ENCODE measurements around the gene CFTR. TPM values are rescaled to one million over a fixed set of nuclear protein-coding genes. Genes with fewer than 3 reads are reported as not detected.

Gene CFTR
- polyA plus RNA-seq, result 10 to 100 TPM; 23.5 to 51.0 (median 26.5) TPM
- long read RNA-seq, donor 1, partial matches to known transcripts, result 0 of 2 reads
- long read RNA-seq, donor 1, other reads (novel, unspliced or antisense), result 0 of 2 reads
- long read RNA-seq, donor 2, result 0 reads
- long read RNA-seq, donor 3, partial matches to known transcripts, result 24 of 26 reads
- long read RNA-seq, donor 3, other reads (novel, unspliced or antisense), result 0 of 26 reads
- long read RNA-seq, donor 4, result 0 reads
- long read RNA-seq, donor 5, partial matches to known transcripts, result 0 of 1 reads
- long read RNA-seq, donor 5, other reads (novel, unspliced or antisense), result 0 of 1 reads
- long read RNA-seq, donor 6, full-length matches to known transcripts, result 2 of 14 reads
- long read RNA-seq, donor 6, partial matches to known transcripts, result 12 of 14 reads
- long read RNA-seq, donor 6, other reads (novel, unspliced or antisense), result 0 of 14 reads
- long read RNA-seq, donor 7, result 0 reads
- long read RNA-seq, donor 8, result 0 reads
- long read RNA-seq, donor 9, result 0 reads
- long read RNA-seq, donor 10, full-length matches to known transcripts, result 2 of 20 reads
- long read RNA-seq, donor 10, partial matches to known transcripts, result 18 of 20 reads
- long read RNA-seq, donor 10, other reads (novel, unspliced or antisense), result 0 of 20 reads

DNA sequence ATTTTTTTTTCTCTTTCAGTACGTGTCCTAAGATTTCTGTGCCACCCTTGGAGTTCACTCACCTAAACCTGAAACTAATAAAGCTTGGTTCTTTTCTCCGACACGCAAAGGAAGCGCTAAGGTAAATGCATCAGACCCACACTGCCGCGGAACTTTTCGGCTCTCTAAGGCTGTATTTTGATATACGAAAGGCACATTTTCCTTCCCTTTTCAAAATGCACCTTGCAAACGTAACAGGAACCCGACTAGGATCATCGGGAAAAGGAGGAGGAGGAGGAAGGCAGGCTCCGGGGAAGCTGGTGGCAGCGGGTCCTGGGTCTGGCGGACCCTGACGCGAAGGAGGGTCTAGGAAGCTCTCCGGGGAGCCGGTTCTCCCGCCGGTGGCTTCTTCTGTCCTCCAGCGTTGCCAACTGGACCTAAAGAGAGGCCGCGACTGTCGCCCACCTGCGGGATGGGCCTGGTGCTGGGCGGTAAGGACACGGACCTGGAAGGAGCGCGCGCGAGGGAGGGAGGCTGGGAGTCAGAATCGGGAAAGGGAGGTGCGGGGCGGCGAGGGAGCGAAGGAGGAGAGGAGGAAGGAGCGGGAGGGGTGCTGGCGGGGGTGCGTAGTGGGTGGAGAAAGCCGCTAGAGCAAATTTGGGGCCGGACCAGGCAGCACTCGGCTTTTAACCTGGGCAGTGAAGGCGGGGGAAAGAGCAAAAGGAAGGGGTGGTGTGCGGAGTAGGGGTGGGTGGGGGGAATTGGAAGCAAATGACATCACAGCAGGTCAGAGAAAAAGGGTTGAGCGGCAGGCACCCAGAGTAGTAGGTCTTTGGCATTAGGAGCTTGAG is at the start of gene CFTR:
TSS of gene CFTR (plus strand) at position 801 of the 830 bp plus-strand sequence. CDS start 70 bp downstream, outside the sequence.
- DNase-seq (peak; percentile 57 to 78), FAIRE-seq (no peak)
- Histone ChIP-seq H3K4me1 (ENCODE audit: control insufficient read depth in 3 of 3, insufficient read depth in 2 of 3, low read depth in 1 of 3, low read length in 2 of 3) (peaks cover 0 to 2% (median 0%) of the 10 kb centered on the region in 3 donors), H3K36me3 (ENCODE audit: control insufficient read depth in 3 of 3, insufficient read depth in 2 of 3, low read depth in 1 of 3, low read length in 3 of 3) (no peaks in the 10 kb centered on the region), H3K4me3 (ENCODE audit: low read depth in 1 of 3, low read length in 3 of 3) (peak within 1 kb of the TSS; percentile 37 to 82 (median 73)), H3K27me3 (ENCODE audit: control insufficient read depth in 3 of 3, insufficient read depth in 3 of 3, low read length in 3 of 3) (peaks cover 0 to 3% (median 0%) of the 10 kb centered on the region in 3 donors), H3K9me3 (ENCODE audit: control insufficient read depth in 2 of 2, insufficient read depth in 1 of 2, low read depth in 1 of 2, low read length in 1 of 2) (no peaks in the 10 kb centered on the region), H3K27ac (ENCODE audit: low read depth in 1 of 3, low read length in 2 of 3) (peak within 1 kb of the TSS; percentile 92 to 95 (median 94))
- WGBS, 3 donors, result 2 to 8% (median 5%) methylated on average over 45 of the region's 45 CpGs

DNA sequence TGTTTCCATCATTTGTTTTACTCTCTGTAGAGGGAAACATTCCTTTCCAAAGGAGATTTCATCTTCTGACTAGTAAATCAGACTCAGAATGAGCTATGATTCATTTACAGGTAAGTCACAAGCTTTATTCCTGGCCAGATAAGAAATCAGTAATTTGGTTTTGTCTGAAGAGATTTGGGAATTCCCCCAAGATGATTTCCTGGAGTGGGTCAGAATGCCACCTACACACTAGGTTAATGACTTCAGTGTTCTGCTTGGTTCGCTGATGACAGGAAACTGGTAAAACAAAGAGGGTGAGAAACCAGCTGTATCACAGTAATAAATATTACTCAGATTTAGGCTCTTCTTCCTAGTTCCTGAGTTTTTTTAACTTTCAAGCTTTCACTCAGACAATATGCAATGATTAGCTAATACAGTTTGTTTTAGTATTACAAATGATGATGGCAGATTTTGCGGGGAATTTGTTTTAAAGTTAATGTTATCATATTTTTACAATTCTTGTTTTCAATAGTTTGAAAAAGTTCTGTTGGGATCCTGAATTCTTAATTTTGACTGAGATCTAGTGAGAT is 44.3 kb upstream of the CFTR start:
- peak; percentile 15 to 22 for DNase-seq
- Histone ChIP-seq H3K27me3 (ENCODE audit: control insufficient read depth in 3 of 3, insufficient read depth in 3 of 3, low read length in 3 of 3) (no peaks in the 10 kb centered on the region), H3K4me1 (ENCODE audit: control insufficient read depth in 3 of 3, insufficient read depth in 2 of 3, low read depth in 1 of 3, low read length in 2 of 3) (peaks cover 0 to 3% (median 0%) of the 10 kb centered on the region in 3 donors), H3K9me3 (ENCODE audit: control insufficient read depth in 2 of 2, insufficient read depth in 1 of 2, low read depth in 1 of 2, low read length in 1 of 2) (no peaks in the 10 kb centered on the region), H3K4me3 (ENCODE audit: low read depth in 1 of 3, low read length in 3 of 3) (no peak overlapping the region), H3K27ac (ENCODE audit: low read depth in 1 of 3, low read length in 2 of 3) (no peak overlapping the region), H3K36me3 (ENCODE audit: control insufficient read depth in 3 of 3, insufficient read depth in 2 of 3, low read depth in 1 of 3, low read length in 3 of 3) (no peaks in the 10 kb centered on the region)
- peak; percentile 33 for FAIRE-seq
- WGBS, 3 donors, result 32 to 37% (median 34%) methylated on average over 2 of the region's 2 CpGs

DNA sequence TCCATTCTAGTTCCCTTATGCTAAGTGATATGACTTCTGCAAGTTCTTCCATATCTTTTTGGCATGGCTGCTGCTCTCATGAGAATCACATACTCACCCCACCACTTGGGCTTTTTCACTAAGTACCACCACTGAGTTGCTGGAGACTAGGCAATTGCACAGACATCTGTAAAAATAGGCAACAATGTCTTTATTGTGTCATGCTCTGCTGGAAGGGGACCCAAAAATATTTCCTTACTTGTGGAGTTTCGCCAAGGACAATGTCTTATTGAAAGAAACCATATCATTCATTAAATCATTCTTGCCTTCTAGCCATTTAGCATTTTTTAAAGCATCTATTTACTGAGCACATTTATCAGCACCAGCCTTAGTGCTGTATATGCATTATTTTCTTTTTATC is 35.2 kb upstream of the CFTR start:
- H3K9me3 ChIP-seq (ENCODE audit: control insufficient read depth in 2 of 2, insufficient read depth in 1 of 2, low read depth in 1 of 2, low read length in 1 of 2), result peaks cover 0 to 16% of the 10 kb centered on the region in 2 donors
- H3K27me3 ChIP-seq (ENCODE audit: control insufficient read depth in 3 of 3, insufficient read depth in 3 of 3, low read length in 3 of 3), result no peaks in the 10 kb centered on the region
- H3K4me1 ChIP-seq (ENCODE audit: control insufficient read depth in 3 of 3, insufficient read depth in 2 of 3, low read depth in 1 of 3, low read length in 2 of 3), result no peaks in the 10 kb centered on the region
- 75 to 90% (median 84%) methylated on average over 1 of the region's 1 CpG for WGBS, 3 donors
- no peaks in the 10 kb centered on the region for H3K36me3 ChIP-seq (ENCODE audit: control insufficient read depth in 3 of 3, insufficient read depth in 2 of 3, low read depth in 1 of 3, low read length in 3 of 3)
- H3K27ac ChIP-seq (ENCODE audit: low read depth in 1 of 3, low read length in 2 of 3), result no peak overlapping the region
- H3K4me3 ChIP-seq (ENCODE audit: low read depth in 1 of 3, low read length in 3 of 3), result no peak overlapping the region
- FAIRE-seq, result no peak
- no peak for DNase-seq

DNA sequence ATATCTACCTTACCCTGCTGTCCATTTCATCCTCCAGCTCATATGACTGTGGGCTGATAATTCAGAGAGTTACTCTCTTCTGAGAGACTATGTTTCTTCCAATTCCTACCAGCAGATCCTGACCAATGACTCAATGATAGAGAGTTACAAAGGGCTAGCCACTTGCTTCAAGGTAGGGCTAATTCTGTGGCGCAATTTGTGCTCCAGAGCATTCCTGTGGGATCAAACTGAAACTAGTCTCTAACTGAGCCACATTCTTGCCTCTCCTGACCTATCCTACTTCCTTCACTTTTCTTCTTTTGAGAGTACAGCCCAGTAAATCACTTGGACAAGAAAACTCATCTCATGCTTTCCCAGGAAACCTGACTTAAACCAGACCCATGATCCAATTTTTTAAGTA is 34.6 kb upstream of the CFTR start:
- no peak overlapping the region for H3K4me3 ChIP-seq (ENCODE audit: low read depth in 1 of 3, low read length in 3 of 3)
- no peaks in the 10 kb centered on the region for H3K27me3 ChIP-seq (ENCODE audit: control insufficient read depth in 3 of 3, insufficient read depth in 3 of 3, low read length in 3 of 3)
- no peaks in the 10 kb centered on the region for H3K36me3 ChIP-seq (ENCODE audit: control insufficient read depth in 3 of 3, insufficient read depth in 2 of 3, low read depth in 1 of 3, low read length in 3 of 3)
- 83 to 85% (median 83%) methylated on average over 1 of the region's 1 CpG for WGBS, 3 donors
- H3K9me3 ChIP-seq (ENCODE audit: control insufficient read depth in 2 of 2, insufficient read depth in 1 of 2, low read depth in 1 of 2, low read length in 1 of 2), result peaks cover 0 to 16% of the 10 kb centered on the region in 2 donors
- no peaks in the 10 kb centered on the region for H3K4me1 ChIP-seq (ENCODE audit: control insufficient read depth in 3 of 3, insufficient read depth in 2 of 3, low read depth in 1 of 3, low read length in 2 of 3)
- DNase-seq (peak in 1 of 2 donors; percentile 9), FAIRE-seq (no peak)
- no peak overlapping the region for H3K27ac ChIP-seq (ENCODE audit: low read depth in 1 of 3, low read length in 2 of 3)

DNA sequence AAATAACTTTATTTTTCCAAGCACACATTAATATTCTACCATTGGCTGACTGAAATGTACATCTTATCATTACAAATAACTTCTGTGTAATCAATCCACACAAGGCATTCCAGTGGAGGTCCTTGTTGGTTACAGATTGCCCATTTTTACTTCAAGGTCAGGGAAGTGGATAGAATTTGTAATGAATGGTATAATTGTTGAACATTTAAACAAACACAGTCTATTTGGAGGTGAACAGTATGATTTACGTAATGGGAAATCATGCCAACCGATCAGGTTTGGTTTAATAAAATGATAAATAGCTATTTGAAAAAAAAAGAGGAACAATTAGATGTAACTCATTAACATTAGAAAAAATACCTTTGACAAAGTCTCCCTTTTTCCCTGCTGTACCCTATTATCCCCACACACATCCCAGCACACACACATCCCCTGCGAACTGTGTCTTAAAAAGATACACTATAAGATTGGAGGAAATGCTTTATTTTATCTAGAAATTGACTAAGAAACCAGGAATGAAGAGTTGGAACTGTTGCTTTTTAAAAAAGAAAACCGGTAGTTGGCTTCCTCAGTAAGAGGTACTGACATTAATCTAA is 33.5 kb upstream of the CFTR start:
- H3K27ac ChIP-seq (ENCODE audit: low read depth in 1 of 3, low read length in 2 of 3), result no peak overlapping the region
- no peaks in the 10 kb centered on the region for H3K27me3 ChIP-seq (ENCODE audit: control insufficient read depth in 3 of 3, insufficient read depth in 3 of 3, low read length in 3 of 3)
- no peaks in the 10 kb centered on the region for H3K36me3 ChIP-seq (ENCODE audit: control insufficient read depth in 3 of 3, insufficient read depth in 2 of 3, low read depth in 1 of 3, low read length in 3 of 3)
- FAIRE-seq, result no peak
- WGBS, 3 donors, result 67 to 83% (median 70%) methylated on average over 4 of the region's 4 CpGs
- H3K4me1 ChIP-seq (ENCODE audit: control insufficient read depth in 3 of 3, insufficient read depth in 2 of 3, low read depth in 1 of 3, low read length in 2 of 3), result no peaks in the 10 kb centered on the region
- peaks cover 0 to 14% of the 10 kb centered on the region in 2 donors for H3K9me3 ChIP-seq (ENCODE audit: control insufficient read depth in 2 of 2, insufficient read depth in 1 of 2, low read depth in 1 of 2, low read length in 1 of 2)
- no peak overlapping the region for H3K4me3 ChIP-seq (ENCODE audit: low read depth in 1 of 3, low read length in 3 of 3)
- DNase-seq, result no peak

DNA sequence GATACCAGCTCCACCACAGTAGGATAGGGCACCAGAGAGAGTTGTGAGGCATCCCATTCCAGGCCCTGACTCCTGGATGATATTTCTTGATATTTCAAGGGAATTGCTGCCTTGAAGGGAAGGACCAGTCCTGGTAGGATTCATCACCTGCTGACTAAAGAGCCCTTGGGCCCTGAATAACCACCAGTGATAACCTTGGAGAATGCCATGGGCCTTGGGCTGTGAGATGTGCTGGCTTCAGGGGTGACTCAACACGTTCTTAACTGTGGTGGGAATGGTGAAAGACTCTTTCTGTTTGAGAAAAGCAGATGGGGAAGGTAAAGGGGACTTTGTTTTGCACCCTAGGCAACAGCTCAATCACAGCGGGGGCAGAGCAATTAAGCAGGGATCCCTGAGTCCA is 31.2 kb upstream of the CFTR start:
- FAIRE-seq (no peak), DNase-seq (no peak)
- H3K36me3 ChIP-seq (ENCODE audit: control insufficient read depth in 3 of 3, insufficient read depth in 2 of 3, low read depth in 1 of 3, low read length in 3 of 3), result no peaks in the 10 kb centered on the region
- peaks cover 0 to 10% of the 10 kb centered on the region in 2 donors for H3K9me3 ChIP-seq (ENCODE audit: control insufficient read depth in 2 of 2, insufficient read depth in 1 of 2, low read depth in 1 of 2, low read length in 1 of 2)
- no peaks in the 10 kb centered on the region for H3K27me3 ChIP-seq (ENCODE audit: control insufficient read depth in 3 of 3, insufficient read depth in 3 of 3, low read length in 3 of 3)
- H3K4me3 ChIP-seq (ENCODE audit: low read depth in 1 of 3, low read length in 3 of 3), result no peak overlapping the region
- H3K27ac ChIP-seq (ENCODE audit: low read depth in 1 of 3, low read length in 2 of 3), result no peak overlapping the region
- 75 to 90% (median 82%) methylated on average over 2 of the region's 2 CpGs for WGBS, 3 donors
- H3K4me1 ChIP-seq (ENCODE audit: control insufficient read depth in 3 of 3, insufficient read depth in 2 of 3, low read depth in 1 of 3, low read length in 2 of 3), result no peaks in the 10 kb centered on the region

DNA sequence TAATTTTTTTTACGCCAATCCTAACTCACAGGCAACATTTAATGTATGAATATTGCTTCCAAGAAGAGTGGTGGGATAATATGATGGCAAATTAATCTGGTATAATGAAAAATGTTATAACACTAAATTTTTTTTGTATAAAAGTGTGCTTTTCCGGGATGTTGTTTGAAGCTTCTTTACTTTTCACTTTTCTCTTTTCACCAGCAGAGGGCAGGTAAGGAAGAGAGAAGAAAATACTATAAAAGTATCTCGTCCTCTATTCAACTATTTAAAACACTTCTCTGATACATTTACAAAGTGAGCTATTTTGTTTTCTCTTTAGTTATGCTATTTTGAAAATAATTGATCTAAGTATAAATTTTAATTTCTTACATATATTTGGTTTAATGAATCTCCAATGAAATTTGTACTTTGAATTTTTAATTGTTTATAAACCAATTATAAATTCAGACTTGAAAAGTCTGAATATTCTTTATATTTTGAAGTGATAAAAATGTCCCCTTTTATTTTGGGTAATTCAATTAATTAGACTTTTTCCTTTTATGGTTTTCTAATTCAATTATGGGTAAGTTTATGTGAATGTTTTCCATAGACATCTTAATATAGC is 20.7 kb upstream of the CFTR start:
- H3K36me3 ChIP-seq (ENCODE audit: control insufficient read depth in 3 of 3, insufficient read depth in 2 of 3, low read depth in 1 of 3, low read length in 3 of 3), result no peaks in the 10 kb centered on the region
- no peak overlapping the region for H3K27ac ChIP-seq (ENCODE audit: low read depth in 1 of 3, low read length in 2 of 3)
- H3K27me3 ChIP-seq (ENCODE audit: control insufficient read depth in 3 of 3, insufficient read depth in 3 of 3, low read length in 3 of 3), result no peaks in the 10 kb centered on the region
- no peaks in the 10 kb centered on the region for H3K9me3 ChIP-seq (ENCODE audit: control insufficient read depth in 2 of 2, insufficient read depth in 1 of 2, low read depth in 1 of 2, low read length in 1 of 2)
- H3K4me1 ChIP-seq (ENCODE audit: control insufficient read depth in 3 of 3, insufficient read depth in 2 of 3, low read depth in 1 of 3, low read length in 2 of 3), result no peaks in the 10 kb centered on the region
- H3K4me3 ChIP-seq (ENCODE audit: low read depth in 1 of 3, low read length in 3 of 3), result no peak overlapping the region
- DNase-seq (peak; percentile 47 to 55), FAIRE-seq (no peak)
- WGBS, 3 donors, result 28 to 39% (median 32%) methylated on average over 3 of the region's 3 CpGs

All from small intestine (tissue), 16 donors.